HEK293T (cell line): ENCODE measurements around the gene SARS1.

Source experiments
- BHLHE40 ChIP-seq: fragments of 450-650 bp; IDR thresholded peaks from 2 replicates; pipeline ENCODE4 v1.6.1; 2016; ENCODE audit warnings: mild to moderate bottlenecking, moderate library complexity, borderline replicate concordance
- ELF4 ChIP-seq: fragments of 450-650 bp; IDR thresholded peaks from 2 replicates; pipeline ENCODE4 v1.6.1; 2017; ENCODE audit warnings: antibody characterized with exemption
- FOXK2 ChIP-seq: fragments of 450-650 bp; IDR thresholded peaks from 2 replicates; pipeline ENCODE4 v1.6.1; 2016; ENCODE audit warnings: mild to moderate bottlenecking
- LEF1 ChIP-seq: fragments of 450-650 bp; IDR thresholded peaks from 2 replicates; pipeline ENCODE4 v1.6.1; 2017; ENCODE audit warnings: mild to moderate bottlenecking, borderline replicate concordance
- NFRKB ChIP-seq: fragments of 450-650 bp; IDR thresholded peaks from 2 replicates; pipeline ENCODE4 v1.6.1; 2016; ENCODE audit warnings: mild to moderate bottlenecking, moderate library complexity
- SP1 ChIP-seq: fragments of 450-650 bp; IDR thresholded peaks from 2 replicates; pipeline ENCODE4 v1.6.1; 2017

DNA sequence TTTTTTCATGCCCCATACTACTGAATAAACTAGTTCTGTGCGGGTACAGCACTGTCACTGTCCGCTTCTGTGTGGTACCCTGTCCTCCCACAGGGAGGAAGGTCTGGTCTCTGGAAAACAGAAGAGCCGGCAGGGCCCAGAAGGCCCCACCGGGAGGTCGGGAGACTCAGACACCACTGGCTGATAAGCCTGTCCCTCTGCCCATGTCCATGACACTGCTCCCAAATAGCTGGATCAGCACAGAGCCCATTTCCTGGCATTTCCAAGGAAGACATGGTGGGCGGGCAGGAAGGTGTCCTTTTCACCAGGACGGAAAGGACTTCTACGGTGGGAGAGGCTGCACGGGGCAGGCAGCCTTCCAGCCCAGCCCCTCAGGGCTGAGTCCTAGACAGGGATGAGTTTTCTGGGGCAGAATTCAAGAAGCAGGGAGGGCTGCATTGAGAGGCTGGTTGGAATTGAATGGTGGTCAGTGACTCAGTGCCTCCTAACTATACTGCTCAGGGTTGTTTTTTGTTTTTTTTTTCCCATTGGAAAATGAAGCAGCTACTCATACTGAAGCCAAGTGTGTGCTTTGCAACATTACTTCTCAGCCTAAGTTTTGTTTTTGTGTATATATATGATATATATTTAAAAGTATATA lies 62.1 kb downstream of the SARS1 start:
- no peak for TF ChIP-seq FOXK2
- no peak for TF ChIP-seq SP1
- TF ChIP-seq BHLHE40: no peak
- no peak for TF ChIP-seq NFRKB
- no peak for TF ChIP-seq ELF4
- TF ChIP-seq LEF1: no peak
